DND-41 (cell line): Measurements from ENCODE around the gene MTIF2.
"Not testable (repeated sequence)": the region's sequence is repeated elsewhere in the genome, so short reads cannot be mapped to it uniquely, and the experiment has no call there.

Experiments
- ATAC-seq: fragments of 200-7000 bp; cut with Tn5 transposase; 3 replicates; pipeline ENCODE4 v1.9.1; 2021; ENCODE audit warnings: low read depth; ENCODE audit not compliant: insufficient read depth
- DNase-seq: peaks from one replicate; pipeline ENCODE4 v3.0.0-alpha.2; 2020
- H2AFZ ChIP-seq: 2 replicates; pipeline ENCODE4 v1.6.0; 2012; ENCODE audit warnings: low read depth, low read length
- H3K27ac ChIP-seq: 2 replicates; pipeline ENCODE4 v1.5.1; 2012; ENCODE audit warnings: low read length, inconsistent platforms
- H3K27me3 ChIP-seq: fragments of 200-600 bp; sonication (generic); 2 replicates; pipeline ENCODE4 v1.6.0; 2012; ENCODE audit warnings: low read length, mild to moderate bottlenecking, inconsistent platforms; ENCODE audit not compliant: insufficient read depth, poor library complexity
- H3K36me3 ChIP-seq: 2 replicates; pipeline ENCODE4 v1.5.1; 2012; ENCODE audit warnings: low read length, inconsistent platforms; ENCODE audit not compliant: insufficient read depth
- H3K4me1 ChIP-seq: 2 replicates; pipeline ENCODE4 v1.5.1; 2012; ENCODE audit warnings: mild to moderate bottlenecking, low read length; ENCODE audit not compliant: insufficient read depth
- H3K4me2 ChIP-seq: 2 replicates; pipeline ENCODE4 v1.6.0; 2012; ENCODE audit warnings: mild to moderate bottlenecking, moderate library complexity, low read length, inconsistent platforms; ENCODE audit not compliant: insufficient read depth
- H3K4me3 ChIP-seq, 2 experiments: fragments of 200-600 bp in 1 of 2; shearing (Covaris generic) in 1 of 2; 2 replicates each; pipeline ENCODE4 v1.5.1; 2012 to 2016; ENCODE audit warnings: inconsistent platforms in 2 of 2, low read length in 2 of 2, mild to moderate bottlenecking in 2 of 2, low read depth in 1 of 2, moderate library complexity in 1 of 2
- H3K79me2 ChIP-seq: 2 replicates; pipeline ENCODE4 v1.6.0; 2012; ENCODE audit warnings: low read length, inconsistent platforms; ENCODE audit not compliant: insufficient read depth
- H3K9ac ChIP-seq: 2 replicates; pipeline ENCODE4 v1.6.0; 2012; ENCODE audit warnings: low read depth, mild to moderate bottlenecking, inconsistent platforms, low read length, moderate library complexity
- H3K9me3 ChIP-seq: 2 replicates; pipeline ENCODE4 v1.5.1; 2012; ENCODE audit warnings: low read length, moderate library complexity, mild to moderate bottlenecking, inconsistent platforms; ENCODE audit not compliant: insufficient read depth, severe bottlenecking
- H4K20me1 ChIP-seq: 2 replicates; pipeline ENCODE4 v1.6.0; 2012; ENCODE audit warnings: low read length; ENCODE audit not compliant: insufficient read depth
- EZH2 ChIP-seq: IDR thresholded peaks from 3 replicates; pipeline ENCODE4 v1.6.1; 2012; ENCODE audit warnings: borderline replicate concordance, low read depth, mild to moderate bottlenecking, moderate library complexity, low read length, inconsistent platforms; ENCODE audit not compliant: severe bottlenecking
- TF ChIP-seq, protein P1 (sequence below): IDR thresholded peaks from 2 replicates; pipeline ENCODE4 v1.5.1; 2012; ENCODE audit warnings: borderline replicate concordance, low read length, moderate library complexity, mild to moderate bottlenecking; ENCODE audit not compliant: poor library complexity, severe bottlenecking; ENCODE audit errors: extremely low read depth

Gene MTIF2

DNA sequence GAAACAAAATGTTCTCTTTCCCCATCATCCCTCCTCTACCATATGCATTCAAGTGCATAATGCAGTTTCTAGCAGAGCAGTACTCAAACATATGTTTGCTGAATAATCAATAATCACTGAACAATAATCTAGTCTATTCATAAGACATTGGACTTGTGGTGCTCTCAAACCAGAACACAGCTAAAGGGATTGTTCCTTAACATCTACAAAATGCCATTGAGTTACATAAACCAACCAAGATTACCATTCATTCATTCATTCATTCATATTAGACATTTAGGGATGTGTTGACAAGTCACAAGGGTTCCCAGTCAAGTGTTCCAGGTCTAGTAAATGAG, 40.8 kb downstream of the MTIF2 start:
- Histone ChIP-seq H3K79me2 (peaks cover 81% of the 10 kb centered on the region), H4K20me1 (no peaks in the 10 kb centered on the region; the same call in 1 of the 2 replicates), H3K9ac (no peak overlapping the region), H3K27ac (peak overlapping the region; percentile 42), H2AFZ (0 out of 2 replicates have a peak overlapping the region, but pooled peaks have one; percentile 1), H3K4me3 (no peak overlapping the region), H3K4me1 (peaks cover 32% of the 10 kb centered on the region), H3K4me2 (peak overlapping the region; percentile 49), H3K9me3 (no peaks in the 10 kb centered on the region), H3K27me3 (no peaks in the 10 kb centered on the region), H3K36me3 (peaks cover 20% of the 10 kb centered on the region)
- TF ChIP-seq EZH2: no peak
- TF ChIP-seq, protein P1, sequence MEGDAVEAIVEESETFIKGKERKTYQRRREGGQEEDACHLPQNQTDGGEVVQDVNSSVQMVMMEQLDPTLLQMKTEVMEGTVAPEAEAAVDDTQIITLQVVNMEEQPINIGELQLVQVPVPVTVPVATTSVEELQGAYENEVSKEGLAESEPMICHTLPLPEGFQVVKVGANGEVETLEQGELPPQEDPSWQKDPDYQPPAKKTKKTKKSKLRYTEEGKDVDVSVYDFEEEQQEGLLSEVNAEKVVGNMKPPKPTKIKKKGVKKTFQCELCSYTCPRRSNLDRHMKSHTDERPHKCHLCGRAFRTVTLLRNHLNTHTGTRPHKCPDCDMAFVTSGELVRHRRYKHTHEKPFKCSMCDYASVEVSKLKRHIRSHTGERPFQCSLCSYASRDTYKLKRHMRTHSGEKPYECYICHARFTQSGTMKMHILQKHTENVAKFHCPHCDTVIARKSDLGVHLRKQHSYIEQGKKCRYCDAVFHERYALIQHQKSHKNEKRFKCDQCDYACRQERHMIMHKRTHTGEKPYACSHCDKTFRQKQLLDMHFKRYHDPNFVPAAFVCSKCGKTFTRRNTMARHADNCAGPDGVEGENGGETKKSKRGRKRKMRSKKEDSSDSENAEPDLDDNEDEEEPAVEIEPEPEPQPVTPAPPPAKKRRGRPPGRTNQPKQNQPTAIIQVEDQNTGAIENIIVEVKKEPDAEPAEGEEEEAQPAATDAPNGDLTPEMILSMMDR: no peak
- DNase-seq (no peak), ATAC-seq (no peak)

- H3K4me3 ChIP-seq, H3K9me3 ChIP-seq, ATAC-seq, DNase-seq, H3K9ac ChIP-seq, H4K20me1 ChIP-seq, H3K27me3 ChIP-seq: not testable (repeated sequence)
- Histone ChIP-seq H3K36me3 (peaks cover 16% of the 10 kb centered on the region), H3K4me1 (peaks cover 32% of the 10 kb centered on the region), H3K27ac (peak overlapping the region; percentile 42), H2AFZ (0 out of 2 replicates have a peak overlapping the region, but pooled peaks have one; percentile 1), H3K4me2 (peak overlapping the region; percentile 49), H3K79me2 (peaks cover 76% of the 10 kb centered on the region)
Observed at GRCh38 chr2:55227437-55228225, 41.4 kb downstream of the MTIF2 start.

DNA sequence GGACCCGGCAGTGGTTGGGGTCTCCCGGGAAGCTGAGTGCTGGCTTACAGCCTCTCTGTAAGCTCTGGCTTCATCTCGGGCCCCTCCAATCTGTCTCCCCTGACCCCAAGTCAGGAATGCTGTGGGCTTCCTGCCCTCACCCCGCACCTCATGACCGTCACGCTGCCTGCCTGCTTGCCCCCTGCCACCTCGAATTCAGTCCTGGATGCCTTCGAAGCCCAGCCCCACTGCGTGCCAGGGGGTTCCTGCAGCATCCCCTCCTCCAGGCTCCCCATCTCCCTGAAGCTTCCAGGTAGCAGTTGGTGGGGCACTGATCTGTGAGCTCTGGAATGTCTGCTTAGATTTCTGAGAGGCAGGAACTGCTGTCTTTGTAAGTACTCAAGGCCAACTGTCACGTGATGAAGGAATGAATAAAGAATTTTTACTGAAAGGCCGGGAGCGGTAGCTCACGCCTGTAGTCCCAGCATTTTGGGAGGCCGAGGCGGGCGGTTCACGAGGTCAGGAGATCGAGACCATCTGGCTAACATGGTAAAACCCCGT, 43.5 kb downstream of the MTIF2 start:
- no peak for DNase-seq
- Histone ChIP-seq H3K27me3 (no peaks in the 10 kb centered on the region), H3K9me3 (no peaks in the 10 kb centered on the region), H3K27ac (no peak overlapping the region), H3K36me3 (peaks cover 16% of the 10 kb centered on the region), H3K4me3 (no peak overlapping the region), H3K4me1 (peaks cover 23% of the 10 kb centered on the region), H3K4me2 (no peak overlapping the region), H3K9ac (no peak overlapping the region), H3K79me2 (peaks cover 58% of the 10 kb centered on the region), H4K20me1 (no peaks in the 10 kb centered on the region; the same call in 1 of the 2 replicates), H2AFZ (no peak overlapping the region)
- ATAC-seq: no peak
- TF ChIP-seq, protein P1: no peak

DNA sequence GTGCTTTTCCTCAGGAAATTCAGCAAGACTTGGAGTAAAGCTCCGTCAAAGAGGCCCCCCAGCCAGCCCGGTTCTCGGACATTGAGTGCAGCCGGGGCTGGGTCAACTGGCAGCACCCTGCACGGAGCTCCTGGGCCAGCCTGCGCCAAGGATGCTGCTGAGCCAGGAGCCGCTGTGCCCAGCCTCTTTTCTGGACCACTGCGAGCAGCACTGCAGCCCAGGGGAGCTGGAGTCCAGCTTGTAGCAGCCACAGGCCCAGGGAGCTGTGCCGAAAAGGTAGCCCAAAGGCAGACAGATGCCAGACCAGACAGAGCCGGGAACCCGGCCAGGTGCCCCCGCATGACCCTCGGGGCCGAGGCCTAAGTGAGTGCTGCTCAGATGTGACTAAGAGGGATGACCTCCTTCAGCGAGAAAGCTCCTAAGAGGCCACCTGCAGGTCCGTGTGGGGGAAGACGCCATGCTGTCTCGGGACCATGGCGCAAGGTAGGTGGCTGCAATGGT, 44.2 kb downstream of the MTIF2 start:
- no peaks in the 10 kb centered on the region for H3K9me3 ChIP-seq
- peaks cover 50% of the 10 kb centered on the region for H3K79me2 ChIP-seq
- no peak for ATAC-seq
- H4K20me1 ChIP-seq: no peaks in the 10 kb centered on the region; the same call in 1 of the 2 replicates
- DNase-seq: no peak
- H2AFZ ChIP-seq: no peak overlapping the region
- H3K4me1 ChIP-seq: peaks cover 17% of the 10 kb centered on the region
- TF ChIP-seq, protein P1: no peak
- H3K27ac ChIP-seq: no peak overlapping the region
- no peak overlapping the region for H3K4me3 ChIP-seq
- no peaks in the 10 kb centered on the region for H3K27me3 ChIP-seq
- H3K9ac ChIP-seq: no peak overlapping the region
- no peak overlapping the region for H3K4me2 ChIP-seq
- peaks cover 16% of the 10 kb centered on the region for H3K36me3 ChIP-seq
